Loucy (cell line): ENCODE data around the gene EPHB6.

Experiments used
- H2AFZ ChIP-seq: fragments of 200-600 bp; sonication (generic); 2 replicates; pipeline ENCODE4 v1.6.0; 2016; ENCODE audit warnings: antibody characterized with exemption, mild to moderate bottlenecking, low read length, moderate library complexity
- H3F3A ChIP-seq: fragments of 200-600 bp; 2 replicates; pipeline ENCODE4 v1.6.0; 2016; ENCODE audit warnings: antibody characterized with exemption, low read depth, mild to moderate bottlenecking
- H3K27me3 ChIP-seq: fragments of 200-600 bp; sonication (generic); 2 replicates; pipeline ENCODE4 v1.6.1; 2014; ENCODE audit warnings: low read length, mild to moderate bottlenecking; ENCODE audit not compliant: insufficient read depth, poor library complexity, severe bottlenecking
- H3K36me3 ChIP-seq: fragments of 200-600 bp; sonication (generic); 2 replicates; pipeline ENCODE4 v1.6.1; 2016; ENCODE audit warnings: low read length; ENCODE audit not compliant: insufficient read depth
- H3K4me1 ChIP-seq: fragments of 200-600 bp; sonication (generic); 2 replicates; pipeline ENCODE4 v1.5.1; 2014; ENCODE audit warnings: low read length, mild to moderate bottlenecking; ENCODE audit not compliant: insufficient read depth, poor library complexity, severe bottlenecking
- H3K4me2 ChIP-seq: fragments of 200-600 bp; sonication (generic); 2 replicates; pipeline ENCODE4 v1.6.0; 2014; ENCODE audit warnings: antibody characterized with exemption, low read length, low read depth, mild to moderate bottlenecking; ENCODE audit not compliant: poor library complexity, severe bottlenecking
- H3K4me3 ChIP-seq: fragments of 200-600 bp; sonication (generic); 2 replicates; pipeline ENCODE4 v1.5.1; 2014; ENCODE audit warnings: low read length, mild to moderate bottlenecking, mixed read lengths; ENCODE audit not compliant: poor library complexity, severe bottlenecking
- H3K79me2 ChIP-seq: fragments of 200-600 bp; sonication (generic); 2 replicates; pipeline ENCODE4 v1.6.1; 2014; ENCODE audit warnings: low read length; ENCODE audit not compliant: insufficient read depth
- H3K9ac ChIP-seq: fragments of 200-600 bp; sonication (generic); 2 replicates; pipeline ENCODE4 v1.6.0; 2014; ENCODE audit warnings: mild to moderate bottlenecking, low read depth, low read length, moderate library complexity; ENCODE audit not compliant: poor library complexity, severe bottlenecking
- H3K9me2 ChIP-seq: fragments of 200-600 bp; sonication (generic); replicated peaks from 2 replicates; pipeline ENCODE4 v1.6.1; 2016; ENCODE audit warnings: low read depth, low read length, mixed read lengths
- H3K9me3 ChIP-seq: fragments of 200-600 bp; sonication (generic); 2 replicates; pipeline ENCODE4 v1.6.1; 2014; ENCODE audit warnings: mild to moderate bottlenecking, antibody characterized with exemption, low read length, low read depth; ENCODE audit not compliant: insufficient read depth
- H4K20me1 ChIP-seq: fragments of 200-600 bp; sonication (generic); 2 replicates; pipeline ENCODE4 v1.6.0; 2014; ENCODE audit warnings: antibody characterized with exemption, low read length, mild to moderate bottlenecking; ENCODE audit not compliant: insufficient read depth, poor library complexity, severe bottlenecking
- CTCF ChIP-seq: fragments of 200-600 bp; sonication (generic); conservative IDR thresholded peaks from 2 replicates; pipeline ENCODE4 v1.5.1; 2014; ENCODE audit warnings: mild to moderate bottlenecking, antibody characterized with exemption, low read length
- EZH2phosphoT487 ChIP-seq: fragments of 200-600 bp; IDR thresholded peaks from 2 replicates; pipeline ENCODE4 v1.6.1; 2018; ENCODE audit warnings: antibody characterized with exemption, mild to moderate bottlenecking, moderate library complexity, borderline replicate concordance

EPHB6 gene

GRCh38 chr7:142853739-142854371 is 1.0 kb upstream of the EPHB6 start:
- no peaks in the 10 kb centered on the region for H3K9me3 ChIP-seq
- H4K20me1 ChIP-seq = peaks cover 6% of the 10 kb centered on the region
- peaks cover 48% of the 10 kb centered on the region for H3K4me1 ChIP-seq
- H3K9ac ChIP-seq = peak overlapping the region; percentile 98
- H3K79me2 ChIP-seq = peaks cover 34% of the 10 kb centered on the region
- no peak for TF ChIP-seq EZH2phosphoT487
- peak; percentile 86 for TF ChIP-seq CTCF
- H3K36me3 ChIP-seq = no peaks in the 10 kb centered on the region
- H3K27me3 ChIP-seq = no peaks in the 10 kb centered on the region
- no peaks in the 10 kb centered on the region for H3K9me2 ChIP-seq
- peak overlapping the region; percentile 84 for H2AFZ ChIP-seq
- 0 out of 2 replicates have a peak, but pooled peaks cover 3% of the 10 kb centered on the region for H3F3A ChIP-seq
- peak overlapping the region; percentile 99 for H3K4me2 ChIP-seq
- H3K4me3 ChIP-seq = peak overlapping the region; percentile 91

DNA sequence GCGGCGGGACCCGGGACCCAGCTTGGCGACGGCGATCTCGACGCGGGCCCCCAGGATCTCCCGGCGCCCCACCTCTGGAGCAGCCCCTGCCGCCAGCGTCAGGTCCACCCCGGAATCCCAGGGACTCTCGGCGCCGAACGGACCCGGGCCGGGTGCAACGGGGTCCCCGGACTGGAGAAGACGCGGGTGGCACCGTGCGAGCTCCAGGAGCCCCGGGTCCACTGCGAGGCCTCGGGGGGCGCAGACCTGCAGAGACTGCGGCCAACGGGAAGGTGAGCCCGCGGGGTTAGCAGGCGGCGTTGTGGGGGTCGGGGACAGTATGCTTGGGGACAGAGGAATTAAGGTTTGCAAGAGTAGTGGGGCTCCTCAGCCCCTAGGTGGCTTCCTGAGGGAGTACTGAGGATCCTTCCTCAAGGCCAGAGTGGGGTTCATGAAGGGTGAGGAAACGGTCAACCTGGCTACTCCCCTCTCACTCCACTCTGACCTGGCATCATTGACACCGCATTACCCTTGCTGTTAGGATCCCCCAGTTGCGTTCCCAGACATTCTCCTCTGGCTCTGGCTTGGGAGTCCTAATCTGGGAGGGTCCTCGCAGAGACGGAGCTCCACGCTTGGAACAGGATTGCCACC is 353 bp downstream of the EPHB6 start:
- Histone ChIP-seq H3K79me2 (peaks cover 47% of the 10 kb centered on the region), H3K27me3 (no peaks in the 10 kb centered on the region), H3K9me2 (no peaks in the 10 kb centered on the region), H3K4me3 (peak overlapping the region; percentile 91), H2AFZ (peak overlapping the region; percentile 79), H3K9me3 (no peaks in the 10 kb centered on the region), H3K36me3 (no peaks in the 10 kb centered on the region), H3K4me2 (peak overlapping the region; percentile 99), H3K9ac (peak overlapping the region; percentile 98), H3K4me1 (peaks cover 60% of the 10 kb centered on the region), H4K20me1 (peaks cover 6% of the 10 kb centered on the region), H3F3A (0 out of 2 replicates have a peak, but pooled peaks cover 3% of the 10 kb centered on the region)
- TF ChIP-seq CTCF = peak; percentile 21
- no peak for TF ChIP-seq EZH2phosphoT487

DNA sequence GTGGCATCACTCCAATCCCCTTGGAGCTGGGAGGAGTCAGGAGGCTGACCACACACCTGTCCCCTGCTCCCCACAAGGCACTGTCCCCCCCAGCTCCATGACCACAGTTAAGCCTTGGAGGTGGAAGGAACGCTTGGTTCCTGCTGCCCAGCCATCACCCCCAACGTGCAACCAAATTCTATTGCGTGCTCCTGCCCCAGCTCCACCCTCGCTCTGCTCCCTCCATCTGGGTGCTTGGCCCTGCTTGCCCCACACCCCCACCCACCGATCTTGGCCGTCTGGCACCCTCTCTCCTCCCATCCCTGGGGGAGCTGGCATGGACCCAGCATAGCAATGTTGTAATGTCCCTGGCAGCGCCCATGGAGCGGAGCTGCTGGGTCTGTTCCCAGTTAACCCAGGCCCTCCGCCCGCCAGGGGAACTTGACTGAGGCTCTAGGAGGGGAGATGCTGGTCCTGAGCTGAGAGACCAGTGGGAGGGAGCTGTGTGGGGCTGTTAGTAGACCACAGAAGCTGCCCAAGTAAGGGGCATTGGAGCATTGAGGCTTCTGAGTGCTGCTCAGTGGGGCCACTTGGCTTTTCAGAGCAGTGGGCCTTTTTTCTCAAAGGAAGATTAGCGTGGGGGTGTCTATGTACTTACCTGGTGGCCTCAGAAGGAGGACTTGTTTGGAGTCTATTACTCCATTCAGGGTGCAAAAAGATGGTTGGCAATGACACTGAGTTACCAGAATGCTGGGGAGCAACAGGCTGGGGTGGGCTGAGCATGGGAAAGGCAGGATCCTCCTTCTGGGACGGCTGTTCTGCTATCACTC is 1.1 kb downstream of the EPHB6 start:
- Histone ChIP-seq H4K20me1 (peaks cover 6% of the 10 kb centered on the region), H3K36me3 (no peaks in the 10 kb centered on the region), H3K9me3 (no peaks in the 10 kb centered on the region), H3K9me2 (no peaks in the 10 kb centered on the region), H3K79me2 (peaks cover 54% of the 10 kb centered on the region), H3K4me3 (peak overlapping the region; percentile 91), H3K9ac (peak overlapping the region; percentile 98), H3F3A (0 out of 2 replicates have a peak, but pooled peaks cover 3% of the 10 kb centered on the region), H3K4me1 (peaks cover 56% of the 10 kb centered on the region), H2AFZ (peak overlapping the region; percentile 79; the same call in 1 of the 2 replicates), H3K27me3 (no peaks in the 10 kb centered on the region), H3K4me2 (peak overlapping the region; percentile 99)
- TF ChIP-seq EZH2phosphoT487 (no peak), CTCF (no peak)
